BLaER1 treated with 17β-estradiol and CSF1 and Interleukin-3, amounts not matched to agents 10 nM and 100 nM (cell line): ENCODE data around the gene JAG1.

Experiments used
- H3K27ac ChIP-seq, 11 experiments: shearing (Covaris generic); formaldehyde crosslinking; 2 replicates each; pipeline ENCODE4 v1.8.1; 2022
- H3K27me3 ChIP-seq, 11 experiments: shearing (Covaris generic); formaldehyde crosslinking; 2 replicates each; pipeline ENCODE4 v1.8.1; 2022
- H3K36me3 ChIP-seq, 11 experiments: shearing (Covaris generic); formaldehyde crosslinking; 2 replicates each; pipeline ENCODE4 v1.8.1; 2022
- H3K4me1 ChIP-seq, 10 experiments: shearing (Covaris generic); formaldehyde crosslinking; 2 replicates each; pipeline ENCODE4 v1.8.1; 2022
- H3K4me2 ChIP-seq, 11 experiments: shearing (Covaris generic); formaldehyde crosslinking; 2 replicates each; pipeline ENCODE4 v1.8.1; 2022
- H3K4me3 ChIP-seq, 10 experiments: shearing (Covaris generic); formaldehyde crosslinking; 2 replicates each; pipeline ENCODE4 v1.8.1; 2022
- H3K9ac ChIP-seq, 11 experiments: shearing (Covaris generic); formaldehyde crosslinking; 2 replicates each; pipeline ENCODE4 v1.8.1; 2022
- H3K9me3 ChIP-seq, 11 experiments: shearing (Covaris generic); formaldehyde crosslinking; replicated peaks in 1 of 11; 2 replicates each; pipeline ENCODE4 v1.8.1; 2022
- H4K20me1 ChIP-seq, 11 experiments: shearing (Covaris generic); formaldehyde crosslinking; 2 replicates each; pipeline ENCODE4 v1.8.1; 2022
- Cebpa-rat ChIP-seq, 11 experiments: shearing (Covaris generic); IDR thresholded peaks; 2 replicates each; pipeline ENCODE4 v1.8.1; 2022

Gene JAG1

GRCh38 chr20:10673842-10674683 lies at the start of gene JAG1:
Gene JAG1 (minus strand): TSS chr20:10673999. CDS start chr20:10673530, 469 bp downstream.
- peak within 1 kb of the TSS; percentile 62 to 78 (median 71) for H3K4me3 ChIP-seq
- H3K4me2 ChIP-seq, result peak within 1 kb of the TSS; percentile 93 to 100 (median 98)
- H3K27me3 ChIP-seq, result peaks cover 3 to 49% (median 41%) of the 10 kb centered on the region in 11 experiments; a peak in 19 of 22 replicates
- peak within 1 kb of the TSS; percentile 76 to 89 (median 84) for H3K27ac ChIP-seq
- peaks cover 0 to 20% (median 8%) of the 10 kb centered on the region in 11 experiments; a peak in 14 of 22 replicates for H4K20me1 ChIP-seq
- TF ChIP-seq Cebpa-rat (IDR thresholded peaks at IDR 0.05), result no peak
- H3K9ac ChIP-seq, result peak within 1 kb of the TSS; percentile 75 to 89 (median 83)
- H3K4me1 ChIP-seq, result peaks cover 38 to 56% (median 47%) of the 10 kb centered on the region in 10 experiments
- no peaks in the 10 kb centered on the region; a peak in 2 of 22 replicates for H3K36me3 ChIP-seq
- no peaks in the 10 kb centered on the region for H3K9me3 ChIP-seq

- Histone ChIP-seq H3K27ac (no peak overlapping the region), H3K4me2 (no peak overlapping the region), H3K9me3 (no peaks in the 10 kb centered on the region), H3K9ac (no peak overlapping the region), H3K4me1 (peaks cover 0 to 2% (median 0%) of the 10 kb centered on the region in 10 experiments; a peak in 3 of 20 replicates), H3K4me3 (no peak overlapping the region), H3K27me3 (no peaks in the 10 kb centered on the region), H4K20me1 (no peaks in the 10 kb centered on the region), H3K36me3 (no peaks in the 10 kb centered on the region)
- TF ChIP-seq Cebpa-rat (IDR thresholded peaks at IDR 0.05), result no peak
Measured at GRCh38 chr20:10721976-10722375, 48.2 kb upstream of the JAG1 start.

GRCh38 chr20:10721137-10721896 lies 47.5 kb upstream of the JAG1 start:
- H3K4me3 ChIP-seq, result no peak overlapping the region
- H3K27me3 ChIP-seq, result no peaks in the 10 kb centered on the region
- no peak overlapping the region for H3K9ac ChIP-seq
- no peaks in the 10 kb centered on the region for H4K20me1 ChIP-seq
- no peaks in the 10 kb centered on the region for H3K36me3 ChIP-seq
- peaks cover 0 to 8% (median 2%) of the 10 kb centered on the region in 10 experiments; a peak in 8 of 20 replicates for H3K4me1 ChIP-seq
- H3K27ac ChIP-seq, result no peak overlapping the region
- no peaks in the 10 kb centered on the region for H3K9me3 ChIP-seq
- H3K4me2 ChIP-seq, result no peak overlapping the region
- TF ChIP-seq Cebpa-rat (IDR thresholded peaks at IDR 0.05), result no peak

GRCh38 chr20:10720565-10720964 lies 46.8 kb upstream of the JAG1 start:
- H3K36me3 ChIP-seq, result no peaks in the 10 kb centered on the region
- H3K27ac ChIP-seq, result no peak overlapping the region
- no peak overlapping the region for H3K4me2 ChIP-seq
- H3K27me3 ChIP-seq, result no peaks in the 10 kb centered on the region
- no peaks in the 10 kb centered on the region for H3K9me3 ChIP-seq
- H4K20me1 ChIP-seq, result no peaks in the 10 kb centered on the region
- TF ChIP-seq Cebpa-rat (IDR thresholded peaks at IDR 0.05), result no peak
- H3K4me1 ChIP-seq, result peaks cover 0 to 11% (median 3%) of the 10 kb centered on the region in 10 experiments; a peak in 8 of 20 replicates
- no peak overlapping the region for H3K4me3 ChIP-seq
- no peak overlapping the region for H3K9ac ChIP-seq

- H3K27me3 ChIP-seq, result no peaks in the 10 kb centered on the region
Measured at GRCh38 chr20:10719740-10720385, 46.1 kb upstream of the JAG1 start.

GRCh38 chr20:10718661-10719060 lies 44.9 kb upstream of the JAG1 start:
- Histone ChIP-seq H3K27ac (no peak overlapping the region), H3K4me1 (peaks cover 0 to 11% (median 3%) of the 10 kb centered on the region in 10 experiments; a peak in 8 of 20 replicates), H3K27me3 (no peaks in the 10 kb centered on the region), H3K4me2 (no peak overlapping the region), H3K36me3 (no peaks in the 10 kb centered on the region), H3K9ac (no peak overlapping the region), H4K20me1 (no peaks in the 10 kb centered on the region), H3K4me3 (no peak overlapping the region), H3K9me3 (no peaks in the 10 kb centered on the region)
- TF ChIP-seq Cebpa-rat (IDR thresholded peaks at IDR 0.05), result no peak

More at GRCh38 chr20:10719740-10720385, 46.1 kb upstream of the JAG1 start:
- Histone ChIP-seq H3K9ac (no peak overlapping the region), H4K20me1 (no peaks in the 10 kb centered on the region), H3K9me3 (no peaks in the 10 kb centered on the region), H3K36me3 (no peaks in the 10 kb centered on the region), H3K4me1 (peaks cover 0 to 11% (median 3%) of the 10 kb centered on the region in 10 experiments; a peak in 8 of 20 replicates), H3K4me3 (no peak overlapping the region), H3K4me2 (no peak overlapping the region), H3K27ac (no peak overlapping the region)
- no peak for TF ChIP-seq Cebpa-rat (IDR thresholded peaks at IDR 0.05)

DNA sequence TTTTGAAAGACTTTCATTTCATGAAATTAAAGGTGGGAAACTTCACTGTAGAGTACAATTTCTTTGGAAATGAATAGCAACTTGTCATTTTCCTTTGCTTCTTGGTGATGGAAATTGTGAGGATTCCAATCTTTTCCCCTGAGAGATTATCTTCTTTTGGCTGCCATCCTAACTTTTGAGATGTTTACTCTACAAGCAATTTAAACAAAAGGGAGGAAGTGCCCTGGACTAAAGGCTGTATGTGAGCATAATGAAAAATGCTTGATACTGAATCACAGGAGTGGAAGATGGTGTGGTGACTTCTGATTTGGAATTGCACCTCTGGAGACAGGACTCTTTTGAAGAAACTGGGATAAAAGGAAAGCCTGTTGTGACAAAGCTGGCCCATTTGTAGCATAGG lies 43.1 kb upstream of the JAG1 start:
- Histone ChIP-seq H3K27me3 (no peaks in the 10 kb centered on the region), H3K9ac (no peak overlapping the region), H3K27ac (no peak overlapping the region), H3K36me3 (no peaks in the 10 kb centered on the region), H3K4me1 (peaks cover 0 to 11% (median 3%) of the 10 kb centered on the region in 10 experiments; a peak in 8 of 20 replicates), H3K4me2 (peak overlapping the region in 2 of 11 experiments; percentile 23 to 26; a peak in 2 of 22 replicates), H3K9me3 (no peaks in the 10 kb centered on the region), H4K20me1 (no peaks in the 10 kb centered on the region), H3K4me3 (no peak overlapping the region)
- no peak for TF ChIP-seq Cebpa-rat (IDR thresholded peaks at IDR 0.05)

DNA sequence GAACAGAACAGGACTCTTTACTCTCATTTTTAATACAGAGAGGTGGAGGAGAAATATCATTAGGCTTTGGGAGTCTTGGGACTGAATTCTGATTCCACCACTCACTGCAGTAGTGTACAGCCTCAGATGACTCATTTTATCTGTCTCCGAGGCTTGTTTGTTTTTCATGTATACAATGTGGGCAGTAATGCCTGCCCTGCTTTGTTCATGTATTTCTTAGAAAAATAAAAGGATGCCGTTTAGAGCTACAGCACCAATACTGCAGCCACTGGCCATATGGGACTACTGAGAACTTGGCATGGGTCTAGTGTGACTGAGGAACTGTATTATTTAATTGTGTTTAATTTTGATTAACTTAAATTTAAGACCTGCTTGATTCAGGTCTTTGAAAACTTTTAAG lies 41.2 kb upstream of the JAG1 start:
- Histone ChIP-seq H4K20me1 (no peaks in the 10 kb centered on the region), H3K36me3 (no peaks in the 10 kb centered on the region), H3K4me3 (no peak overlapping the region), H3K27me3 (no peaks in the 10 kb centered on the region), H3K9me3 (no peaks in the 10 kb centered on the region), H3K4me1 (peaks cover 0 to 11% (median 3%) of the 10 kb centered on the region in 10 experiments; a peak in 7 of 20 replicates), H3K4me2 (no peak overlapping the region), H3K27ac (no peak overlapping the region), H3K9ac (no peak overlapping the region)
- TF ChIP-seq Cebpa-rat (IDR thresholded peaks at IDR 0.05), result no peak
